HEK293 (cell line): ENCODE results near the gene BCR.

ENCODE experiments used
- CTCF ChIA-PET: fragments of 350-600 bp; formaldehyde crosslinking; extraction: SDS; loops from one replicate; lab custom pipeline; 2021; ENCODE audit warnings: antibody characterized with exemption; lab: Yijun Ruan, JAX
- POLR2A ChIA-PET: fragments of 300-600 bp; formaldehyde crosslinking; extraction: SDS; loops from one replicate; lab custom pipeline; 2020; ENCODE audit warnings: antibody characterized with exemption, inconsistent platforms; lab: Yijun Ruan, JAX
- H3K27ac ChIP-seq: fragments of 200-500 bp; sonication (Bioruptor generic); 2 replicates; pipeline ENCODE4 v1.5.1; 2014; ENCODE audit warnings: low read depth, low read length, control low read depth, inconsistent platforms; ENCODE audit errors: extremely low read depth
- H3K36me3 ChIP-seq, 2 experiments: fragments of 200-500 bp in 1 of 2; sonication (Bioruptor generic) in 1 of 2; 1 replicate in 1 of 2; 2 replicates in 1 of 2; pipeline ENCODE4 v1.5.1; 2014 to 2017; ENCODE audit warnings: inconsistent platforms in 2 of 2, low read length in 2 of 2; ENCODE audit not compliant: control insufficient read depth in 2 of 2, insufficient read depth in 1 of 2
- H3K4me1 ChIP-seq: fragments of 200-500 bp; sonication (Bioruptor generic); 2 replicates; pipeline ENCODE4 v1.5.1; 2014; ENCODE audit warnings: mild to moderate bottlenecking, low read length, inconsistent platforms; ENCODE audit not compliant: control insufficient read depth, insufficient read depth
- H3K4me3 ChIP-seq: 2 replicates; pipeline ENCODE4 v1.5.1; 2011; ENCODE audit warnings: low read depth, mild to moderate bottlenecking, control low read depth, low read length, moderate library complexity
- H3K9me3 ChIP-seq: fragments of 200-500 bp; sonication (Bioruptor generic); 2 replicates; pipeline ENCODE4 v1.5.1; 2014; ENCODE audit warnings: low read depth, low read length, inconsistent platforms; ENCODE audit not compliant: control insufficient read depth, insufficient read depth
- GLIS1 ChIP-seq: fragments of 450-650 bp; formaldehyde crosslinking; IDR thresholded peaks from 2 replicates; pipeline ENCODE4 v1.5.1; 2016; ENCODE audit warnings: missing biosample characterization, missing genetic modification characterization
- GLIS2 ChIP-seq: fragments of 450-650 bp; formaldehyde crosslinking; IDR thresholded peaks from 2 replicates; pipeline ENCODE4 v1.5.1; 2016; ENCODE audit warnings: missing biosample characterization, missing genetic modification characterization
- IKZF3 ChIP-seq: fragments of 450-650 bp; IDR thresholded peaks from 2 replicates; pipeline ENCODE4 v1.5.0; 2018; ENCODE audit warnings: missing biosample characterization, mild to moderate bottlenecking, missing genetic modification characterization, moderate library complexity
- KLF16 ChIP-seq: fragments of 450-650 bp; formaldehyde crosslinking; IDR thresholded peaks from 2 replicates; pipeline ENCODE4 v1.5.1; 2017; ENCODE audit warnings: missing biosample characterization, missing genetic modification characterization
- SP2 ChIP-seq: fragments of 450-650 bp; formaldehyde crosslinking; IDR thresholded peaks from 2 replicates; pipeline ENCODE4 v1.5.1; 2016; ENCODE audit warnings: missing biosample characterization, missing genetic modification characterization
- SP7 ChIP-seq: fragments of 450-650 bp; formaldehyde crosslinking; IDR thresholded peaks from 2 replicates; pipeline ENCODE4 v1.5.1; 2016; ENCODE audit warnings: missing biosample characterization, missing genetic modification characterization
- ZBTB17 ChIP-seq: fragments of 450-650 bp; formaldehyde crosslinking; IDR thresholded peaks from 2 replicates; pipeline ENCODE4 v1.5.1; 2016; ENCODE audit warnings: missing biosample characterization, missing genetic modification characterization
- ZBTB20 ChIP-seq: fragments of 450-650 bp; formaldehyde crosslinking; IDR thresholded peaks from 2 replicates; pipeline ENCODE4 v1.5.1; 2016; ENCODE audit warnings: missing biosample characterization, missing genetic modification characterization
- ZBTB48 ChIP-seq: fragments of 450-650 bp; formaldehyde crosslinking; IDR thresholded peaks from 2 replicates; pipeline ENCODE4 v1.5.1; 2016; ENCODE audit warnings: missing biosample characterization, missing genetic modification characterization
- ZFP41 ChIP-seq: fragments of 450-650 bp; formaldehyde crosslinking; IDR thresholded peaks from 2 replicates; pipeline ENCODE4 v1.5.1; 2016; ENCODE audit warnings: missing biosample characterization, missing genetic modification characterization, borderline replicate concordance
- ZIC2 ChIP-seq: fragments of 450-650 bp; formaldehyde crosslinking; IDR thresholded peaks from 2 replicates; pipeline ENCODE4 v1.5.1; 2016; ENCODE audit warnings: missing biosample characterization, missing genetic modification characterization
- ZNF184 ChIP-seq: fragments of 450-650 bp; IDR thresholded peaks from 2 replicates; pipeline ENCODE4 v1.5.1; 2018; ENCODE audit warnings: missing biosample characterization, mild to moderate bottlenecking, missing genetic modification characterization
- ZNF23 ChIP-seq: fragments of 450-650 bp; formaldehyde crosslinking; IDR thresholded peaks from 2 replicates; pipeline ENCODE4 v1.5.1; 2016; ENCODE audit warnings: missing biosample characterization, missing genetic modification characterization, borderline replicate concordance
- ZNF311 ChIP-seq: fragments of 450-650 bp; formaldehyde crosslinking; IDR thresholded peaks from 2 replicates; pipeline ENCODE4 v1.5.1; 2017; ENCODE audit warnings: missing biosample characterization, missing genetic modification characterization, borderline replicate concordance
- ZNF404 ChIP-seq: fragments of 450-650 bp; formaldehyde crosslinking; IDR thresholded peaks from 2 replicates; pipeline ENCODE4 v1.5.1; 2017; ENCODE audit warnings: missing biosample characterization, missing genetic modification characterization
- ZNF529 ChIP-seq: fragments of 450-650 bp; formaldehyde crosslinking; IDR thresholded peaks from 2 replicates; pipeline ENCODE4 v1.5.1; 2017; ENCODE audit warnings: missing genetic modification characterization, missing biosample characterization; ENCODE audit not compliant: insufficient replicate concordance
- ZNF585B ChIP-seq: fragments of 450-650 bp; formaldehyde crosslinking; IDR thresholded peaks from 2 replicates; pipeline ENCODE4 v1.5.1; 2016; ENCODE audit warnings: missing biosample characterization, missing genetic modification characterization
- ZNF830 ChIP-seq: fragments of 450-650 bp; IDR thresholded peaks from 2 replicates; pipeline ENCODE4 v1.5.0; 2018; ENCODE audit warnings: missing biosample characterization, missing genetic modification characterization, low read depth, mild to moderate bottlenecking, moderate library complexity
- TF ChIP-seq, protein P1 (sequence below): fragments of 450-650 bp; formaldehyde crosslinking; IDR thresholded peaks from 2 replicates; pipeline ENCODE4; 2016; ENCODE audit warnings: missing biosample characterization, missing genetic modification characterization
- TF ChIP-seq, protein P2 (sequence below): fragments of 450-650 bp; formaldehyde crosslinking; IDR thresholded peaks from 2 replicates; pipeline ENCODE4 v1.5.1; 2016; ENCODE audit warnings: missing biosample characterization, missing genetic modification characterization
- TF ChIP-seq, protein P3 (sequence below): fragments of 450-650 bp; formaldehyde crosslinking; IDR thresholded peaks from 2 replicates; pipeline ENCODE4 v1.5.1; 2016; ENCODE audit warnings: missing biosample characterization, missing genetic modification characterization
- TF ChIP-seq, protein P4 (sequence below): fragments of 450-650 bp; formaldehyde crosslinking; IDR thresholded peaks from 2 replicates; pipeline ENCODE4 v1.5.1; 2017; ENCODE audit warnings: missing biosample characterization, mild to moderate bottlenecking, missing genetic modification characterization, moderate library complexity
- TF ChIP-seq, protein P5 (sequence below): sonication (generic); formaldehyde crosslinking; IDR thresholded peaks from 2 replicates; pipeline ENCODE4 v1.8.1; 2022; ENCODE audit warnings: mild to moderate bottlenecking, moderate library complexity, missing genetic modification reagents

The BCR gene

DNA sequence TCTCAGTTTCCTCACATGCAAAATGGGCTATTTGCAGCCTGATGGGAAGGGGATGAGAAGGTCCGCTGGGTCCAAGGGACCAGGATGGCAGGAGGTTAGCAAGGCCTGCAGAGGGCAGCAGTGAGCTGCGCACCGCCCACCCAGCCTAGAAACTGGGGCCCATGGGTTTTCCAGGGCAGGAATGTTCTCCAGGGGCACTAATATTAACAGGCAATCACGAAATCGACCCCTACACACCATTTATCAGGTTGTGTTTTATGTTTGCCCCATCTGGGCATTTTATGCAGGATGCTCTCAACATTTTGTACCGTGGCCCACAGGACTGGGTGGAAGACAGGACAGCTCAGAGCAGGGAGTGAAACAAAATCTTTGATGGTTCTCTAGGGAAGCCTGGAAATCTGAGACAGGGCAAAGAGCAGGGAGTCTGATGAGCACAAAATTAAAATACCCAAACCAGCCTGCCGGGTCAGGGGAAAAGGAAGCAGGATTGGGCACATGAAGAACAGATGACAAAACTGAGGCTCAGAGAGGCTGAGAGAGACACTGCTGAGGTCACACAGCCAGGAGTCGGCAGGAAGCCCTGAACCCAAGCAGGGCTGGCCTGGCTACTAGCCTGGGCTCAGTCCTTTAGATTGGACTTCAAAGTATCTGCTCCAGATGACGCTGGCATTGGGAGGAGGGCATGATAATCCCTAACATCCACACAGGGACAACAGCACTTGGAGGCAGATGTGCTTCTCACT, 1.6 kb upstream of the BCR start (continued):
- TF ChIP-seq ZNF830 (tag by site-specific recombination) (no peak), ZNF529 (no peak), ZNF23 (tag by site-specific recombination) (no peak), ZBTB48 (tag by site-specific recombination) (peak; percentile 83), ZNF585B (tag by site-specific recombination) (peak; percentile 80), IKZF3 (tag by site-specific recombination) (peak; percentile 96), ZNF311 (no peak), KLF16 (tag by site-specific recombination) (0 out of 2 replicates have a peak, but pooled peaks have one; percentile 40), SP7 (tag by site-specific recombination) (0 out of 2 replicates have a peak, but pooled peaks have one; percentile 31)
- TF ChIP-seq, protein P1, sequence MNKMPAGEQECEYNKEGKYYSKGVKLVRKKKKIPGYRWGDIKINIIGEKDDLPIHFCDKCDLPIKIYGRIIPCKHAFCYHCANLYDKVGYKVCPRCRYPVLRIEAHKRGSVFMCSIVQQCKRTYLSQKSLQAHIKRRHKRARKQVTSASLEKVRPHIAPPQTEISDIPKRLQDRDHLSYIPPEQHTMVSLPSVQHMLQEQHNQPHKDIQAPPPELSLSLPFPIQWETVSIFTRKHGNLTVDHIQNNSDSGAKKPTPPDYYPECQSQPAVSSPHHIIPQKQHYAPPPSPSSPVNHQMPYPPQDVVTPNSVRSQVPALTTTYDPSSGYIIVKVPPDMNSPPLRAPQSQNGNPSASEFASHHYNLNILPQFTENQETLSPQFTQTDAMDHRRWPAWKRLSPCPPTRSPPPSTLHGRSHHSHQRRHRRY (tag by site-specific recombination): no peak

DNA sequence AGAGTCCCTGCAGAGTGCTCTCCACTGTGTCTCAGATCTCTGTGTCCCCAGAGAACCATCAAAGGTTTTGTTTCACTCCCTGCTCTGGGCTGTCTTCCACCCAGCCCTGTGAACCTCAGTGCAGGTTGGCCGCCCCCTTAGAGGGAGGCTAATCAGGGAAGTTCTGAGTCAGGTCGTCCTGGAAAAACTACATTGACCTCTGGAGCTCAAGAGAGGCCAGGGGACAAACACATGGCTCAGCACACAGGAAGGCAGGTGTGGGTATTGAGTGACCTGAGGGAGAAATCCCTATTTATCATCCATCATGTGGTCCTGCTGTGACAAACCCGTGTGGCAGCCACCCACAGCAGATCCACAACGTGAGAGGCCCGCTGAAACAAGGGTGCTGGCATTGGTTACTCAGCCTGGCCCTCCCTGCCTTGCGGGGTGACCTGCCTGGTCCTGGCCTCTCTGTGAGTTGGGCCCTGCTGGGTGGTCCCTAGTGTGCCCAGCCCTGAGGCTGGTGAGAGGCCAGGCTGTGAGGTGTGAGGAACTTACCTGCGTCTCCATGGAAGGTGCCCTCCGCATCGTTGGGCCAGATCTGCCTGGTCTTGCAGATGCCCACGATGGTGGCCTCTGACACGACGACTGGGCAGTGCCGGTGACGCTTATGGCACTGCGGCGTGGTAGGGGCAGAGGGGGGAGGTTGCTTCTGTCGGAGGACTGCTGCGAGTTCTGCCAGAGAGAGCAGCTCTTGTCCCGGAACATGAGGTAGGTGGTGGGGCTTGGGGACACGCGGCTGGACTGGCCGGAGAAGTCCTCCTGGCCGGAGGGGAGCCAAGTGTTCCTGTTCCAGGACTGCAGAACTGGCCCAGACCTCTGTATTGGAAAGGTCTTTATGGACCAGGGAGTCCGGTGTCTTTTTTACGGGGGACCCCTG, 669 bp upstream of the BCR start:
- ChIA-PET POLR2A (interaction anchor here (0.6 to 2.0 kb wide), 3 partner anchors 14 to 1376 kb away, joined by 5 to 11 read pairs (median 6); partner anchors contain the start of gene GUCD1), CTCF (interaction anchor here (1.1 to 11.5 kb wide), 9 partner anchors 9 to 206 kb away, joined by 3 to 207 read pairs (median 4); no protein-coding TSS in a partner anchor)
- H3K27ac ChIP-seq: no peak overlapping the region
- peaks cover 0 to 18% of the 10 kb centered on the region in 2 experiments; a peak in 1 of 3 replicates for H3K36me3 ChIP-seq
- H3K4me3 ChIP-seq: peak overlapping the region; percentile 66
- H3K9me3 ChIP-seq: no peaks in the 10 kb centered on the region
- H3K4me1 ChIP-seq: no peaks in the 10 kb centered on the region
- TF ChIP-seq ZBTB17 (tag by site-specific recombination): 0 out of 2 replicates have a peak, but pooled peaks have one; percentile 5
- TF ChIP-seq, protein P2, sequence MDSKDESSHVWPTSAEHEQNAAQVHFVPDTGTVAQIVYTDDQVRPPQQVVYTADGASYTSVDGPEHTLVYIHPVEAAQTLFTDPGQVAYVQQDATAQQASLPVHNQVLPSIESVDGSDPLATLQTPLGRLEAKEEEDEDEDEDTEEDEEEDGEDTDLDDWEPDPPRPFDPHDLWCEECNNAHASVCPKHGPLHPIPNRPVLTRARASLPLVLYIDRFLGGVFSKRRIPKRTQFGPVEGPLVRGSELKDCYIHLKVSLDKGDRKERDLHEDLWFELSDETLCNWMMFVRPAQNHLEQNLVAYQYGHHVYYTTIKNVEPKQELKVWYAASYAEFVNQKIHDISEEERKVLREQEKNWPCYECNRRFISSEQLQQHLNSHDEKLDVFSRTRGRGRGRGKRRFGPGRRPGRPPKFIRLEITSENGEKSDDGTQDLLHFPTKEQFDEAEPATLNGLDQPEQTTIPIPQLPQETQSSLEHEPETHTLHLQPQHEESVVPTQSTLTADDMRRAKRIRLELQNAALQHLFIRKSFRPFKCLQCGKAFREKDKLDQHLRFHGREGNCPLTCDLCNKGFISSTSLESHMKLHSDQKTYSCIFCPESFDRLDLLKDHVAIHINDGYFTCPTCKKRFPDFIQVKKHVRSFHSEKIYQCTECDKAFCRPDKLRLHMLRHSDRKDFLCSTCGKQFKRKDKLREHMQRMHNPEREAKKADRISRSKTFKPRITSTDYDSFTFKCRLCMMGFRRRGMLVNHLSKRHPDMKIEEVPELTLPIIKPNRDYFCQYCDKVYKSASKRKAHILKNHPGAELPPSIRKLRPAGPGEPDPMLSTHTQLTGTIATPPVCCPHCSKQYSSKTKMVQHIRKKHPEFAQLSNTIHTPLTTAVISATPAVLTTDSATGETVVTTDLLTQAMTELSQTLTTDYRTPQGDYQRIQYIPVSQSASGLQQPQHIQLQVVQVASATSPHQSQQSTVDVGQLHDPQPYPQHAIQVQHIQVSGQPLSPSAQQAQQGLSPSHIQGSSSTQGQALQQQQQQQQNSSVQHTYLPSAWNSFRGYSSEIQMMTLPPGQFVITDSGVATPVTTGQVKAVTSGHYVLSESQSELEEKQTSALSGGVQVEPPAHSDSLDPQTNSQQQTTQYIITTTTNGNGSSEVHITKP (tag by site-specific recombination): no peak
- TF ChIP-seq SP2 (tag by site-specific recombination): peak; percentile 21
- peak; percentile 22; the same call in 1 of the 2 replicates for TF ChIP-seq GLIS2 (tag by site-specific recombination)
- TF ChIP-seq, protein P3, sequence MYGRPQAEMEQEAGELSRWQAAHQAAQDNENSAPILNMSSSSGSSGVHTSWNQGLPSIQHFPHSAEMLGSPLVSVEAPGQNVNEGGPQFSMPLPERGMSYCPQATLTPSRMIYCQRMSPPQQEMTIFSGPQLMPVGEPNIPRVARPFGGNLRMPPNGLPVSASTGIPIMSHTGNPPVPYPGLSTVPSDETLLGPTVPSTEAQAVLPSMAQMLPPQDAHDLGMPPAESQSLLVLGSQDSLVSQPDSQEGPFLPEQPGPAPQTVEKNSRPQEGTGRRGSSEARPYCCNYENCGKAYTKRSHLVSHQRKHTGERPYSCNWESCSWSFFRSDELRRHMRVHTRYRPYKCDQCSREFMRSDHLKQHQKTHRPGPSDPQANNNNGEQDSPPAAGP (tag by site-specific recombination): no peak
- TF ChIP-seq, protein P4, sequence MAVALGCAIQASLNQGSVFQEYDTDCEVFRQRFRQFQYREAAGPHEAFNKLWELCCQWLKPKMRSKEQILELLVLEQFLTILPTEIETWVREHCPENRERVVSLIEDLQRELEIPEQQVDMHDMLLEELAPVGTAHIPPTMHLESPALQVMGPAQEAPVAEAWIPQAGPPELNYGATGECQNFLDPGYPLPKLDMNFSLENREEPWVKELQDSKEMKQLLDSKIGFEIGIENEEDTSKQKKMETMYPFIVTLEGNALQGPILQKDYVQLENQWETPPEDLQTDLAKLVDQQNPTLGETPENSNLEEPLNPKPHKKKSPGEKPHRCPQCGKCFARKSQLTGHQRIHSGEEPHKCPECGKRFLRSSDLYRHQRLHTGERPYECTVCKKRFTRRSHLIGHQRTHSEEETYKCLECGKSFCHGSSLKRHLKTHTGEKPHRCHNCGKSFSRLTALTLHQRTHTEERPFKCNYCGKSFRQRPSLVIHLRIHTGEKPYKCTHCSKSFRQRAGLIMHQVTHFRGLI (tag by site-specific recombination): peak; percentile 74
- no peak for TF ChIP-seq ZNF404 (tag by site-specific recombination)
- no peak for TF ChIP-seq ZFP41 (tag by site-specific recombination)
- TF ChIP-seq, protein P5, sequence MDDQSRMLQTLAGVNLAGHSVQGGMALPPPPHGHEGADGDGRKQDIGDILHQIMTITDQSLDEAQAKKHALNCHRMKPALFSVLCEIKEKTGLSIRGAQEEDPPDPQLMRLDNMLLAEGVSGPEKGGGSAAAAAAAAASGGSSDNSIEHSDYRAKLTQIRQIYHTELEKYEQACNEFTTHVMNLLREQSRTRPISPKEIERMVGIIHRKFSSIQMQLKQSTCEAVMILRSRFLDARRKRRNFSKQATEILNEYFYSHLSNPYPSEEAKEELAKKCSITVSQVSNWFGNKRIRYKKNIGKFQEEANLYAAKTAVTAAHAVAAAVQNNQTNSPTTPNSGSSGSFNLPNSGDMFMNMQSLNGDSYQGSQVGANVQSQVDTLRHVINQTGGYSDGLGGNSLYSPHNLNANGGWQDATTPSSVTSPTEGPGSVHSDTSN (CRISPR knock-in tag): no peak
- 0 out of 2 replicates have a peak, but pooled peaks have one; percentile 50 for TF ChIP-seq ZBTB20 (tag by site-specific recombination)
- TF ChIP-seq ZIC2 (tag by site-specific recombination): peak; percentile 45; the same call in 1 of the 2 replicates
- peak; percentile 77 for TF ChIP-seq GLIS1
- no peak for TF ChIP-seq ZNF184 (tag by site-specific recombination)
